Measurements from ENCODE around the gene TBC1D8. TPM values are rescaled to one million over a fixed set of nuclear protein-coding genes. Genes with fewer than 3 reads are reported as not detected.
"Not testable (repeated sequence)": the region's sequence is repeated elsewhere in the genome, so short reads cannot be mapped to it uniquely, and the experiment has no call there.

Gene TBC1D8
- polyA plus RNA-seq, 10 donors: 15.0 to 27.4 (median 19.6) TPM

GRCh38 chr2:101076581-101076980 is 74.6 kb downstream of the TBC1D8 start:
- DNase-seq: no peak

GRCh38 chr2:101064868-101065549 is 86.2 kb downstream of the TBC1D8 start:
- peak in 2 of 3 donors; percentile 2 to 20 for DNase-seq

DNA sequence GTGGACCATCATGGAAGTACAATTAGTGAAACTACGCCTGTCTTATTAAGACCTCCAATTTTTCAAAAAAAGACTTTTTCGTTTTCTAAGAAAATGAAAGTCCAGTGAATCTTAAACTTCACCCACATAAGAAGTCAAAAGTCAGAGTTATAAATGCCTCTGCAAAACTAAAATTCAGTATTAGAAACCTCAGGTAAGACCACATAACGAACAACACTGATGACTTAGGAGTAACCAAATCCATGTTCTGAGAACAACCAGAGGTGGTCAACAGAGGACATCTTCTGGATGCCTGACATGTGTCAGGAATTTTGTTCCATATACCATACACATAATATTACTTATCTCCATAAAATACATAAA is 86.7 kb downstream of the TBC1D8 start:
- DNase-seq: no peak

- no peak for DNase-seq
Measured at GRCh38 chr2:101064125-101064502, 87.1 kb downstream of the TBC1D8 start.

DNA sequence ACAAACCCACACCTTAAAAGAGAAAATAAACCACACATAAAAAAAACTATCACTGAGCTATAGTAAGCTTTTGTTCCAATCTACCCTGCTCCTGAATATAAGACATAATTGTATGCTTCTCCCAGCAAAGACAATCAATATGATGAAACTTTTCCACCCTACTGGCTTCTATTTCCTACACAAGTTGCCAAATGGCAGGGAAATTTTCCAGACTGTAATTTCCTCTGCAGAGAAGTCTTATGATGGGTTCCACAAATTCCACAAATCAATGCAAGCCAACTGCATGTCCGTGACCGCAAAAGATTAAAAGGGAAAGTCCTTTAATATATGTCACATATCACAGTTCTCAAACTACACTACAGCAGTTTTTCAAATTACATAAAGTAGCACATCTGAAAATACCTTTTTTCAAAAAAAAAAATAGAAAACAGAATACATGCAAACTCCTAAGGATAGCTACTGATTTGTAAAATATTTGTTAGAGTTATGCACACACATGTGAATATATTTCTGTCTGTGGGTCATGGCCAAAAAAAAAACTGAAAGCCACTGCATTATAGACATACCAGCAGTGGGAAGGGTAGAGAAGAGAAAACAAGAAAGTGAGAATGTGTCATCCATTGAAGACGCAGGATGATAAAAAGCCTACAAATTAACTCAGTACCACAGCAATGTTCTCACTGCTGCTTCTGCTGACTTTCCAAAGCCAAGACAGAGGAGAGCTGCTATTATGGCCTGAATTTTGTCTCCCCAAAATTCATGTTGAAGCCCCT is 87.6 kb downstream of the TBC1D8 start:
- peak; percentile 76 to 91 (median 87) for DNase-seq

- DNase-seq: no peak
Measured at GRCh38 chr2:101058386-101058785, 92.8 kb downstream of the TBC1D8 start.

DNA sequence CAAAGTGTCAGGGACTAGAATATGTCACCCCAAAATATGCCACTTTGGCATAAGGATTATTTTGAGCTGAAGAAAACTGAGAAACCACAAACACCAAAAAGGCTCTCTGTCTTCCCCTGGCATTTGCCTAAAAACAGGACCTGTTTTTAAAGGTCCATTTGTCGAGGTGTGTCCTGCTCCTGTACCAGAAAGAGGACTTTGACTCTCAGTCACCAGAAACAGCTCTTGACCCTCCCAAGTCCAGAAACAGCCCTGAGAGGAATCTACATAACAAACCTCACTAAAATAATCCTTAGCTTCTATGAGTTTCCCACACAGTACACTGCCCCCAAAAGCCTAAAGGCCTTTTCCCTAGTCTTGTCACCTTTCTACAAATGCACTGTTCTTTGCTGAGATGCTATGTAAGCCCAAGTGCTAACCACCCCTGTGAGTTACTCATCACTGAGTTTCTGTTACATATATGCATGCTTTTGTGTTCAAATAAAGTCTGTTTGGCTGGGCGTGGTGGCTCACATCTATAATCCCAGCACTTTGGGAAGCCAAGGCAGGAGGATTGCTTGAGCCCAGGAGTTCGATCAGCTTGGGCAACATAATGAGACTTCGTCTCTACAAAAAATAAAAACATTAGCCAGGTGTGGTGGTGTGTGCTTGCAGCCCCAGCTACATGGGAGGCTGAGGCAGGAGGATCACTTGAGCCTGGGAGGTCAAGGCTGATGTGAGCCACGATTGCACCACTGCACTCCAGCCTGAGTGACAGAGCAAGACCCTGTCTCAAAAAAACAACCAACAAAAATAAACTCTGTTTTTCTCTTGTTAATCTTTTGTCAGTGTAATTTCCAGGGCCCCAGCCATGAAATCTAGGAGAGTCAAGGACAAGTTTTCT is 93.9 kb downstream of the TBC1D8 start:
- DNase-seq: no peak

DNA sequence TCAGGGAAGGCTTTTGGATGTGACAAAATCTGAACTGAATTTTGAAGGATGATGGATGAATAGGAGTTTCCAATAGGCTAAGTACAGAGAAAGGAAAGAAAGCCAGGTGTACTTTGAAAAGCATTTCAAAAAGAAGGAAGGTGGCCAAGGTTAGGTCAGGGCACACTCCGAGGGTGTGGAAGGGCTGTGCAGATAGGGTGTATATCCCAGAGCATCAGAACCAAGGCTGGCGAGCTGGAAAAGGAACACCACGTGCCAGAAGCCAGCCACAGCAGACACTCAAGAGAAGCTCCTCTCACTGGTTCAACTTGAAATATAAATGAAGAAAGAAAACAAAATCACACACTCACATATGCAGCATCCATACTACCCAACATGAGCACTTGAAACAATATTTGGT is 98.1 kb downstream of the TBC1D8 start:
- no peak for DNase-seq

DNA sequence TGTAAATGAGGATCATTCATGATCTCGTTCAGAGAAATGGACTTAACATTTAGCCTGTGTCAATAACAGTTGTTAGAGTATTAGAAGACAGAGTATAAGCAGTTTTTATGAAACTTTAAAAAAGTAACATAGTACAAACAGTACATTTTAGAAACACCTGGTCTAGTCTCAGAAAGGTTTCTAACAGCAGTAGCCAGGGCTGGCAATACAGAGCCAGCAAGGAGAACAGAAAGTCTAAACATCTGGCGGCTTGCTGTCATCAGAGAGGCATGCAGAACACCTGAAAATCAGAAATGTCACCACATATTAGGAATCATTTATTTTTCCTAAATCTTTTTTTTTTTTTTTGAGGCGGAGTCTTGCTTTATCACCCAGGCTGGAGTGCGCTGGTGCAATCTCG is 99.0 kb downstream of the TBC1D8 start:
- DNase-seq: no peak

DNA sequence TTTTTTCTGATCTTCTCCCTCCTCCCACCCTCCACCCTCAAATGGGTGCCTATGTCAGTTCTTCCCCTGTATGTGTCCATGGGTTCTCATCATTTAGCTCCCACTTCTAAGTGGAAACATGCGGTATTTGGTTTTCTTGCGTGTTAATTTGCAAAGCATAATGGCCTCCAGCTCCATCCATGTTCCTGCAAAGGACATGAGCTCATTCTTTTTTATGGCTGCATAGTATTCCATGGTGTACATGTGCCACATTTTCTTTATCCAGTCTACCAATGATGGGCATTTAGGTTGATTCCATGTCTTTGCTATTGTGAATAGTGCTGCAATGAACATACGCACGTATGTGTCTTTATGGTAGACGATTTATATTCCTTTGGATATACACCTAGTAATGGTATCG is 100.3 kb downstream of the TBC1D8 start:
- not testable (repeated sequence) for DNase-seq

DNA sequence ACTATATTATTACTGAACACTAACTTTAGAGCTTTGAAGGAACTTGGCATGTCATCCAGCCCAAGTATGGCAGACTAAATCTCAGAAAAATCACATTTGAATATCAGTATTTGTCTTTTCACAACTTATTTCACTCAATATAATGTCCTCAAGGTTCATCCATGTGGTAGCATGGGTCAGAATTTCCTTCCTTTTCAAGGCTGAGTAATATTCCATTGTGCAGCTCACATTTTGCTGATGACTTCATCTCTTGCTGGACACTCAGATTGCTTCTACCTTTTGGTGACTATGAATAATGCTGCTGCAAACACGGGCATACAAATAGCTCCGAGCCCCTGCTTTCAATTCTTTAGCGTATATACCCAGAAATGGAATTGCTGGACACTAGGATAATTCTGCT is 102.4 kb downstream of the TBC1D8 start:
- DNase-seq: no peak

DNA sequence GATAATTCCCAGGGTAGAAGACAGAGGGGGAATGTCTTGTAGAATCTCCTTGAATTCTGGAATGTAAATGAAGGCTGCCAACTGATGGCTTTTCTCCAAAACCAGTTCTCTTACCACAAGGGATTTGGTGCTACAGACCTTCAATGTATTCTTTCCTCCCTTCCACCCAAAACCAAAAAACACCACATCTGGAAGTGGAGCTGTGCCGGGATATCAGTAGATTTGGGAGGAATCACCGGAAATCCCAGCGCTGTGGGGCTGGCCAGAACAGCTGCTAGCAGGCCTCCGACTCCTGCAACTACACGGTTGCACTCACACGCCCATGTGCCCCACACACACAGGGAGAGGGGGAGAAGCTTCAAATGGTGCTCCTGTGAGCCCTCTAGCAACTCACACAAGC is 103.4 kb downstream of the TBC1D8 start:
- peak in 2 of 3 donors; percentile 36 to 77 for DNase-seq

DNA sequence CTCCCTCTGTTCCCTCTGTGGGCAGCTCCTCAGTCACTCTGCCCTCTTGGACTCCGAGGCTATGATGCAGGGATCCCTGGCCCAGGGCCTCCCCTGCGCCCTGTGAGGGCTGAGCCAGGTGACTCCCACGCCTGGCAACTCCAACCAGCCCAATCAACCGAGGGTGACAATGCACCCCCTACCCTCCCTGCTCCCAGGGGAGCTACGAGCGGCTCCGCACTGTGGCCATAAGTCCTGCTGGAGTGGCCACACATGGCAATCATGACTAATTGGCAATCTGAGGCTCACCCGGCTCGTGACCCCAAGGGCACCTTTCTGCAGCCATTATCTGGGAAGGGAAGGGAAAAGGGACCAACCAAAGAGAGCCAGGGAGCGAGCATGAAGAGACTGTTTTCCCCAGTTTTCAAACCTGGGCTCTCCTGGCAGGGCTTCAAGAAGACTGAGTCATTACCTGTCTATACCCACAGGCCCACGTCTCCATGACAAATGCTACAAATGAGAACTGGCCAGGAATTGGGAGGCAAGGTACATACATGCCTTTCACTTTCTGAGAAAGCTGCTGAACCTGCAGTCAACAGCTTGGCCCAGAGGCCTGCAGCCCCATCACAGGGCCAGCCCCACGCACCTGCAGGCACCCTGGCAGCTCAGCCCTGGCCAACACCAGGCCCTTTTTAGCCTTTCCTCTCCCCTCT is 104.0 kb downstream of the TBC1D8 start:
- no peak for DNase-seq

GRCh38 chr2:101045330-101045729 is 105.9 kb downstream of the TBC1D8 start:
- DNase-seq: no peak

DNA sequence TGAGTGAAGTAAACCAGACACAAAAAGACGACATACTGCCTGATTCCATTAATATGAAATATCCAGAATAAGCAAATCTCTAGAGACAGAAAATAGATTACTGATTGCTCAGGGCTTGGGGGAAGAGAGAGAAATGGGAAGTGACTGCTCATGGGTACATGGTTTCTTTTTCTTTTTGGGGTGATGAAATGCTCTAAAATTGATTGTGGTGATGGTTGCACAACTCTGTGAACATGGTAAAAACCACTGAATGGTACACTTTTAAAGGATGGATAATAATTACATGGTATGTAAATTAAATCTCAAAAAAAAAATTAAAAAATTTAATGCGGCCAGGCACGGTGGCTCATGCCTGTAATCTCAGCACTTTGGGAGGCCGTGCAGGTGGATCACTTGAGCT is 109.8 kb downstream of the TBC1D8 start:
- DNase-seq: no peak

DNA sequence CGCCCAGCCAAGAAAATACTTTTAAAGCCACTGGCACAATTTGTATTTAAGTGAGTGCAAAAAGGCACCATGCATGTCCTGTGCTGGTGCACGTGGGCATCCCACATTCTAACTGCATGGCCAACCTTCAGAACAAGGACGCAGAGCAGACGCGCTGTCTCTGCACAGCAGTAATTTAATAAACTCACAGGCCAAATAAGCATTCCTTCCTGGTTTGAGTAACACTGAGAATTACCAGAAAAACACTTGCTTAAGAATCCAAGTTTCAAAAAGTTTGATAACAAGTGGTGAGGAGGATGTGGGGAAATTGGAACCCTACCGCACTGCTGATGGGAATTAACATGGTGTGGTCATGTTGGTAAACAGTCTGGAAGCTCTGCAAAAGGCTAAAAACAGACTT is 110.4 kb downstream of the TBC1D8 start:
- DNase-seq: no peak

DNA sequence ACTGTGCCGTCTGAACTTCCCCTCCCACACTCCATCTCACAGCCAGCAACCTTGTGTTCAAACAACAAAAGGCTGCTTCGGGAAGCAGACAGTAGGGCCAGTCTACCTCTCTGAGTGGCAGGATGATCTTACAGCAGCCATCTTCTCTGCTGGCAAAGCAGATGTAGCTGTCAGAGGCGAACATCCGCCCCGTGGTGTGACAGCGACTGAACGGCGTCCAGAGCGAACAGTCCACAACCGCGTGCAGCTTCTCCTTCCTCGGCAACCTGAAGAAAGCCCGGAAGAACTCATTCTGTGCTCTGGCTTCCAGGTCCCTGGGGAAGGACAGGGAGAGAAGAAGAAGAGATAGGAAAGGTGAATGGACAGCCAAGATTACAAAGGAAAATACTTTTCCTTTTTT is 111.1 kb downstream of the TBC1D8 start:
- DNase-seq: no peak

- DNase-seq: no peak
Measured at GRCh38 chr2:101038455-101039255, 112.5 kb downstream of the TBC1D8 start.

GRCh38 chr2:101037161-101037755 is 113.9 kb downstream of the TBC1D8 start:
- DNase-seq: no peak

DNA sequence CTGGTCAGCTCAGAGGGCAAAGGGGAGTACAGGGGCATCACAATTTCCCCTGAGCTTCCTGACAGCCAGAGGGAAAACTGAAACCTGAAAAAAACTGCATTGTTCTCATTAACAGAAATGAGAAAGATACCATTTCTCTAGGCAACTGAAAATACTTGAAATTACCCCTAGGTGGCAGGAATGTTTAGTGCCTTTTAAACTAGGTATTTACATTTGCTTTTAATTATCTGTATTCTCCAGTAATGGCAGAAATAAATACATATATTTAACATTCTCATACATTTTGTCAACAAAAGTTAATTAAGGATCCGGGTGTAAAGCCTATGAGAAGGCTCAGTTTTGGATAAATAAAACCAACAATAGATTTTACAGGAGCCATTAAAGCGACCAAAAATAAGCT is 114.6 kb downstream of the TBC1D8 start:
- peak; percentile 17 to 46 (median 23) for DNase-seq
